Fibroblast of the aortic adventitia (primary cell): ENCODE data around the gene DAP. TPM values are rescaled to one million over a fixed set of nuclear protein-coding genes. Genes with fewer than 3 reads are reported as not detected.
A peak's percentile ranks its signal among the peaks of the same experiment; 100 is the strongest.

Experiments
- DNase-seq: peaks from one replicate; pipeline ENCODE4 v3.0.0-alpha.2; 2010; ENCODE audit warnings: low read depth
- H3K4me3 ChIP-seq: 2 replicates; pipeline ENCODE4 v1.5.1; 2011; ENCODE audit warnings: low read depth, mild to moderate bottlenecking, control low read depth, low read length, moderate library complexity
- CTCF ChIP-seq: IDR thresholded peaks from 2 replicates; pipeline ENCODE4 v1.5.1; 2011; ENCODE audit warnings: mild to moderate bottlenecking, low read length, control low read depth, inconsistent platforms; ENCODE audit not compliant: insufficient read depth
- total RNA-seq: library from RNA; depleted of rRNA; stranded (reverse); fragments of >200 nt; gene quantifications from 2 replicates; pipeline ENCODE4 v1.2.3, GENCODE V29; 2012; ENCODE audit warnings: low replicate concordance

Gene DAP
- total RNA-seq, 1 donor: 49.3 TPM

GRCh38 chr5:10705747-10706146 is 55.3 kb downstream of the DAP start:
- TF ChIP-seq CTCF: no peak
- no peak for DNase-seq

DNA sequence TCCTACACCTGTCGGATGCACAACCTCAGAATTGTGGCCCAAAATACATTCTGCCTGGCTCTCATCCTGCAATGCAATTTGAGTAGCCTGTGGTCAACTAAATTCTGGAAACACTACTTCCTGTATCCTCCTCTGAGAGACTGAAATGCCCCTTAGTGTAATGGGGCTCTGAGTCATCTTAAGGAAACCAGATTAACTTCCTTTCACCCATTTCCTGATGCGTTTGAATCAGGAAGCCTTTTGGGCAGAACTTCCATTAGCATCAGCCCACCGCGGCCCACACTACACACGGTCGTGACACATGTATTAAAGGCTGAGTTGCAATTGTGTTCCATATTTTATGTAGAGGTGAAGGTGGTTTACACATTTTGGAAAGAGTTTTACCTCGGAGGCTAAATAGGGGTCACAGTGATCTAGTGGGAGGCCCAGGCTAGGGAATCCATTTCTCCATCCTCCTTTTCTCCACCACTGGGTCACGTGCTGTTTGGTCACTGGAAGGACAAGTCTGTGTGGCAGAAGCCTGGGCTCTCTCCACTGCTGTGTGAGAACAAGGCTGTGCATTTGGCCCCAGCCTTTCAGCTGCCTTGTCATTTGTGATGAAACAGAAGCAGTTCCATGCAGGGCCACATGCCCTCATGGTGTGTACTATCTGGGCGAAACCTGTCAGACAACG is 55.9 kb downstream of the DAP start:
- H3K4me3 ChIP-seq: no peak overlapping the region
- peak; percentile 64 for DNase-seq
- no peak for TF ChIP-seq CTCF

More at GRCh38 chr5:10705747-10706146, 55.3 kb downstream of the DAP start:
- no peak overlapping the region for H3K4me3 ChIP-seq

DNA sequence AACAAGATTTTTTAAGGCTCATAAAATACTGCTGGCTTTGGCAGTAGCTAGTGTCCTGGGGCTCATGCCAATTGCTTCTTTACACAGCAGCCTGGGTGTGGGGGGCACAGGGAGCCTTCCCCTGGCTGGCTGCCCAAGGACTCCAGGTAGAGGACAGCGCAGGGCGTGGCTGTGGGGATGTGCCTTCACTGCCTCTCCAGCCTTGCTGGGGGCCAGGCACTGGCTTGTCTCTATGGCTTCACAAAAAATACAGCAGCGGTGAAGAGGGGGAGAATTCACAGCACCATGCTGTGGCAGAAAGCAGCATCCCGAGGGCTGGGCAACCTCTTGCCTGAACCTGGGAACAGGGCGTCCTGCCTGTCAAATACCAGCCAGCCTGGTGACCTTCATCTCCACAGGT is 57.4 kb downstream of the DAP start:
- H3K4me3 ChIP-seq: no peak overlapping the region
- no peak for DNase-seq
- no peak for TF ChIP-seq CTCF

DNA sequence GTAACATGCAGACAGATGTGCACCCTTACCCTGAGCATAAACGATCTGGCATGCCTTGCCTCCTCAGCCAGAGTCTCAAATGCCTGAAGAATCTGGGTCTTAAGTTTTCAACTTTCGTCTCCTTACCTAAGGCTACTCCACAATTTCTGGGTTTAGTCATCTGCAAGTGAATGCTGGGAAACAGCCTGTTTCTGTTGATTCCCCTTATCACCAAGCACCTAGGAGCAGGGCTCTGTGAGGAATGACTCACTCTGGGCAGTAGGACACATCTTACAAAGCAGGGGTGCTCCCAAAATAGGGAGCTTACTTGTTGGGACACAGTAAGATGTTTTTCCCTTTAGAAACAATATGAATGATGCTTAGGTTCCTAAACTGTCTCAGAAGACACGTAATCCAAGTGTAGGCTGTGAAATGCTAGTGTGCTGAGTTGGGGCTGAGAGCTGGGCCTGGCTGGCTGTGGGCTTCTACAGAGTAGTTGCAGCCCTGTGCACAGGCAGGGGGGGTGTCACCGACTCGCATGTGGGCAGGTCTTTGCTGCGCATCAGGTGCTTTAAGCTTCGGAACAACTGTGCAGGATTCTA is 58.0 kb downstream of the DAP start:
- DNase-seq: peak; percentile 64
- TF ChIP-seq CTCF: no peak
- no peak overlapping the region for H3K4me3 ChIP-seq

GRCh38 chr5:10702040-10702629 is 58.9 kb downstream of the DAP start:
- no peak for TF ChIP-seq CTCF
- H3K4me3 ChIP-seq: no peak overlapping the region
- peak; percentile 87 for DNase-seq

DNA sequence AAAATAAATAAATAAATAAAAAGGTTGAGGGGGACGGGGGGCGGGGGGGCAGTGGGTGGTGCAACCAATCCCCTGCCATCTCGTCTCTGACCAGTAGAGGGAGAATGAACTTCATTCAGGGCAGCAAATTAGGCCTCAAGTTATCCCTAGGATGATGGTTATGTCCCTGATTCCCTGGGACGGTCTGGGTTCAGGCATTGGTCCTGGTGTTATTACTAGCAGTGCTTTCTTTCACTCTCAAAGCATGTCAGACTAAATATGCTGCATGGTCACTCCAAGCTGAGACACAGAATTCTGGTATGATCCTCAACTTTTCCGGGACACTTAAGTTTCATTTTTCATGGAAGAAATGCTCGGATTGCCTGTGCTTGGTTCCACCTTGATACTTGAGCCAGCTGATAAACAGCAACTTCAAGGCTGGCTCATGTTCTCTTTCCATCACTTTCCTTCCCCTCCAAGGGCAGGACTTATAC is 59.4 kb downstream of the DAP start:
- H3K4me3 ChIP-seq: no peak overlapping the region
- peak; percentile 68 for DNase-seq
- TF ChIP-seq CTCF: peak; percentile 72
